ENCODE measurements around the gene RGP1.
A peak's percentile ranks its signal among the peaks of the same experiment; 100 is the strongest.

Gene RGP1

GRCh38 chr9:35749515-35750255 lies 598 bp downstream of the RGP1 start:
- H3K4me3 ChIP-seq (replicated peaks in 1 of 2; ENCODE audit: low read depth in 2 of 2, low read length in 2 of 2) = peak overlapping the region; percentile 83 to 87
- no peak for TF ChIP-seq CTCF (IDR thresholded peaks at IDR 0.05; ENCODE audit: low read depth, low read length)
- DNase-seq (ENCODE audit: low read depth in 2 of 2) = no peak

- H3K4me3 ChIP-seq (replicated peaks in 1 of 2; ENCODE audit: low read depth in 2 of 2, low read length in 2 of 2) = peak overlapping the region; percentile 83 to 87
- TF ChIP-seq CTCF (IDR thresholded peaks at IDR 0.05; ENCODE audit: low read depth, low read length) = no peak
Measured at GRCh38 chr9:35750256-35750531, 1.1 kb downstream of the RGP1 start.

GRCh38 chr9:35753466-35753865 lies 4.4 kb downstream of the RGP1 start:
- no peak overlapping the region for H3K4me3 ChIP-seq (replicated peaks in 1 of 2; ENCODE audit: low read depth in 2 of 2, low read length in 2 of 2)
- TF ChIP-seq CTCF (IDR thresholded peaks at IDR 0.05; ENCODE audit: low read depth, low read length) = no peak

More at GRCh38 chr9:35750256-35750531, 1.1 kb downstream of the RGP1 start:
- no peak for DNase-seq (ENCODE audit: low read depth in 2 of 2)

GRCh38 chr9:35754264-35754663 lies 5.2 kb downstream of the RGP1 start, which contains the start of gene MSMP:
Gene MSMP, minus strand, starts transcription at chr9:35754276. Its CDS starts 147 bp downstream, at chr9:35754129.
- TF ChIP-seq CTCF (IDR thresholded peaks at IDR 0.05; ENCODE audit: low read depth, low read length) = no peak
- no peak within 1 kb of the TSS for H3K4me3 ChIP-seq (replicated peaks in 1 of 2; ENCODE audit: low read depth in 2 of 2, low read length in 2 of 2)
- no peak for DNase-seq (ENCODE audit: low read depth in 2 of 2)

More at GRCh38 chr9:35753466-35753865, 4.4 kb downstream of the RGP1 start:
- no peak for DNase-seq (ENCODE audit: low read depth in 2 of 2)

- no peak for TF ChIP-seq CTCF (IDR thresholded peaks at IDR 0.05; ENCODE audit: low read depth, low read length)
- H3K4me3 ChIP-seq (replicated peaks in 1 of 2; ENCODE audit: low read depth in 2 of 2, low read length in 2 of 2) = no peak overlapping the region
- DNase-seq (ENCODE audit: low read depth in 2 of 2) = no peak
Measured at GRCh38 chr9:35755071-35755470, 6.0 kb downstream of the RGP1 start.

- H3K4me3 ChIP-seq (replicated peaks in 1 of 2; ENCODE audit: low read depth in 2 of 2, low read length in 2 of 2) = peak overlapping the region; percentile 26 to 39
- DNase-seq (ENCODE audit: low read depth in 2 of 2) = peak; percentile 32 to 35
- peak; percentile 72 for TF ChIP-seq CTCF (IDR thresholded peaks at IDR 0.05; ENCODE audit: low read depth, low read length)
Measured at GRCh38 chr9:35756275-35757225, 7.5 kb downstream of the RGP1 start.

All from cardiac fibroblast (primary cell).